Myocyte (in vitro differentiated cells): ENCODE data around the gene AP5Z1. TPM values are rescaled to one million over a fixed set of nuclear protein-coding genes. Genes with fewer than 3 reads are reported as not detected.
"Not testable (repeated sequence)": the region's sequence is repeated elsewhere in the genome, so short reads cannot be mapped to it uniquely, and the experiment has no call there.

Experiments used
- DNase-seq: peaks from one replicate; pipeline ENCODE4 v3.0.0-alpha.2; 2012; ENCODE audit warnings: low read depth
- total RNA-seq: library from RNA; depleted of rRNA; stranded (reverse); fragments of >200 nt; gene quantifications from 2 replicates; pipeline ENCODE4 v1.2.3, GENCODE V29; 2014

The AP5Z1 gene
- total RNA-seq, 1 donor from 2014 or later: 41.8 TPM

DNA sequence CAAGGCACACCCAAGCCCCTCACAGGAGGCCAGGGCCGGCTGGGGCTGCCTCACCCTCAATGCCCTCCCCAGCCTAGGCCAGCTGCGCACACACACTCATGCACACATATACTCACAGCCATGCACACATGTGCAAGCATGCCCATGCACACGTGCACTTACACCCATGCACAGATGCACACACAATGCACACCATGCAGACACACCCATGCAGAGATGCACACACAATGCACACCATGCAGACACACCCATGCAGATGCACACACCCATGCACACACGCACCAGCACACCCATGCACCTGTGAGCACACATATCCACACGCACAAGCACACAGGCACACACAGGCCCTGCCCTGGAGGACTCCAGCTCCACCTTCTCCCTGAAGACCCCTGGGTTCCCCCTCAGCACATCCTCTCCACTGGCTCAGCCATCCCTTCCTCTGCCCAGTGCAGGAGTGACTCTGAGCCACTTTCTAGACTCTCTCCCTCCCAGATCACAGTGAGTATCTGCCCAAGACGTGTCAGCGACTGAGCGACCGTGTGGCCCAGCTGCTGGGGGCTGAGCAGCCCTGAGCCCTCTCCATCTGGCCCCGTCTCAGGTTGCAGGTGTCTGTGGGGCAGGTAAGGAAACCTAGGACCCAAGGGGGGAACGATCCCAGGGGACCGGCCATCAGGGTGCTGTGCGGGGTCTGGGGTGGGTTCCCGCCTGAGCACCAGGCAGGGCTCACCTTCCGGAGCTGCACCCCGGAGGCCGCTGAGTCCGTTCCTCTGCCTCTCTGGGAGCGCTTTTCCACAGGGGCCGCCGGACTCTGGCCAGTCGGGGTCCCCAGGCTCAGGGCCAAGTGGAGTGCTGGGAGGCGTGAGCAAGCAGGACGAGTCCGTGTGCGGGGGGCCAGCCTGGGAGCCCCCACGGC, 25.8 kb downstream of the AP5Z1 start:
- no peak for DNase-seq

- DNase-seq: no peak
These were observed 26.4 kb downstream of the AP5Z1 start for GRCh38 chr7:4801839-4802231.

DNA sequence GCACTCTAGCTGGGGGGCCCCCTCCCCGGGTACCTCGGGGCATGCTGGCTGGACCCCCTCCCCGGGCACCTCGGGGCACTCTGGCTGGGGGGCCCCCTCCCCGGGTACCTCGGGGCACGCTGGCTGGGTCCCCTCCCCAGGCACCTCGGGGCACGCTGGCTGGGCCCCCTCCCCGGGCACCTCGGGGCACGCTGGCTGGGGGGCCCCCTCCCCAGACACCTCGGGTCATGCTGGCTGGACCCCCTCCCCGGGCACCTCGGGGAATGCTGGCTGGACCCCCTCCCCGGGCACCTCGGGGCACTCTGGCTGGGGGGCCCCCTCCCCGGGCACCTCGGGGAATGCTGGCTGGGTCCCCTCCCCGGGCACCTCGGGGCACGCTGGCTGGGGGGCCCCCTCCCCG, 27.2 kb downstream of the AP5Z1 start:
- DNase-seq: not testable (repeated sequence)

- peak; percentile 10 for DNase-seq
These were observed 28.2 kb downstream of the AP5Z1 start for GRCh38 chr7:4803397-4804241.

DNA sequence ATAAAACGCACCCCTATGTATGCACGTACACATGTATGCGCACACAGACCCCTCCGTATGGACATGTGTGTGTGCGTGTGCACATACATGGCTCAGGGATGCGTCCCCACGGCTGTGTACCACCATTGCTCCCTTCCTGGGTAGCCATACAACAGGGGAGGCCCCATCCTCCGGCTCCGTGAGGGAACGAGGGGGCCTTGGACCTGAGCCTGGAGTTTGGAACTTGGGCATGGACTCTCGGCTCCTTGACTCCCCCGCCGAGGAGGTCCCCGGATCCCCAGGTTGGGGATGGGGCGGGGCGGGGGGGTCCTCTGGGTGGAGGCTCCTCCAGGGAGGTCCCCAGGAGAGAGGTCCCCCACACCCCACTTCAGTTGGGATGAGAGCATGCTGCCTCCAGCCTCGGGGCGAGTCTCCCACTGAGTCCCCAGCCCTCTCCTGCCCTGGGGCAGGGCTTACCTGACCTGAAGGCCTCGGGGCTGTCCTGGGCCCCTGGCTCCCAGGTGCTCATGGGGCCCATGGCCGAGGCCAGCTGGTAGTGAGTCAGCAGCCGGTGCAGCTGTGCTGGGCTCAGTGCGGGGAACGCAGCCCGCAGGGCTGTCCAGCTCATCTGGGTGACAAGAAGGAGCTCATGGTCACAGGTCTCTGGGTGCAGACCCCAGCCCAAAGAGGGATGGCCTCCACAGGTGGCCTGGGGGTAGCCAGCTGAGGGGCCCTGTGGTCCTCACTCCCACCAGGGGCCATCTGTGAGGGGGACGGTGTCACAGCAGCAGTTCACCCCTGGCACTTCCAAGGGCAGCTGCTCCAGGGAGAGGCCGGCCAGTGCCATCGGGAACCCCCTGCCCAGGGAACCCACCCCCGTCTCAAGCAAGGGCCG, 29.9 kb downstream of the AP5Z1 start:
- peak; percentile 11 for DNase-seq

GRCh38 chr7:4805984-4806300, 30.5 kb downstream of the AP5Z1 start:
- DNase-seq: no peak

DNA sequence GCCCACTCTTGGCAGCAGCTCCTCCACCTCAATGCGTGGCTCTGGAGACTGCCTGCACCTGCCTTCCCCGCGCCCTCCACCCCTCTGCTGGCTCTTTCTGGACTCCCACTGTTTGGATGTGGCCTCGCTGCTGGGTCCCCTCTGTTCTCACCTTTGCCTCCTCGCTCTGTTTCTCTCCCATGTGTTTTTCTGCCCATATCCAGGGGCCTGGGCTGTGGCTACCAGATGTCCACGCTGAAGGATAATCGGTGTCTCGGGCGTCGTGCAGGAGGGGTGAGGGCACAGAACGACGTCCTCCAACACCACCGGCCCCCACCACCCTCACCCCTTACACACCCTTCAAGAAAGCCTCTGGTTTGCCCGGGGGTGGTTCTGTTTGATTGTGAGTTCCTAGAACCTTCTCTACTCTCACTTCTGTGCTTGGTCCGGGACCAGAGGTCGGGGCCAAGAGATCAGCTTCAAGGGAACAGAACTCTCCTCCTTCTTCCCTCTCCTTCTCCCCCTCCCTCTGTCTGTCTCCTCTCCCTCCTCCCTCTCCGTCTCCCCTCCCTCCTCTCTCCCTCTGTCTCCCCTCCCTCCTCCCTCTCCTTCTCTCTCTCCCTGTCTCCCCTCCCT, 31.7 kb downstream of the AP5Z1 start:
- no peak for DNase-seq

- no peak for DNase-seq
These were observed 32.2 kb downstream of the AP5Z1 start for GRCh38 chr7:4807598-4808016.

DNA sequence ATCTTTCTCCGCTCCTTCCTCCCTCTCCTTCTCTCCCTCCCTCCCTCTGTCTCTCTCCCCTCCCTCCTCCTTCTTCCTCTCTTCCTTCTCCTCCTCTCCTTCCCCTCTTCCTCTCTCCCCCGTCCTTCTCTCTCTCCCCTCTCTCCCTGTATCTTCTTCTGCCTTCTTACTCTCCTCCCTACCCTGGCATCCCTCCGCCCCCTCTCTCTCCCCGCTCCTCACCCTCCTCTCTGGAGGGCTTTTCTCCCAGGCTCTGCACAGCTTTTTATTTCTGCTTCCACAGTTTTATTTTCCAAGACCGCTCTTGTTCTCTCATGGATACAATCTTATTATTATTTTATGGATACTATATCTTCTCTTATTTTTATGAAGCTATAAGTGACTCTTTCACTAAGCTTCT, 32.6 kb downstream of the AP5Z1 start:
- DNase-seq: no peak

GRCh38 chr7:4808565-4808964, 33.1 kb downstream of the AP5Z1 start:
- no peak for DNase-seq

GRCh38 chr7:4809091-4809591, 33.7 kb downstream of the AP5Z1 start:
- no peak for DNase-seq

DNA sequence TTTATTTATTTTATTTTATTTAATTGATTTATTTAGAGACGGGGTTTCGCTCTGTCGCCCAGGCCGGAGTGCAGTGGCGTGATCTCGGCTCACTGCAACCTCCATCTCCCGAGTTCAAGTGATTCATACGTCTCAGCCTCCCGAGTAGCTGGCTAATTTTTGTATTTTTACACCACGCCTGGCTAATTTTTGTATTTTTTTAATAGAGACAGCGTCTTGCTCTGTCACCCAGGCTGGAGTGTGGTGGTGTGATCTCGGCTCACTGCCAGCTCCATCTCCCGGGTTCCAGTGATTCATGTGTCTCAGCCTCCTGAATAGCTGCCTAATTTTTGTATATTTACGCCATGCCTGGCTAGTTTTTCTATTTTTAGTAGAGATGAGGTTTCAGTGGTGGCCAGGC, 34.2 kb downstream of the AP5Z1 start:
- DNase-seq: no peak

- DNase-seq: no peak
These were observed 39.0 kb downstream of the AP5Z1 start for GRCh38 chr7:4814433-4814832.

- no peak for DNase-seq
These were observed 39.7 kb downstream of the AP5Z1 start for GRCh38 chr7:4815121-4815520.

DNA sequence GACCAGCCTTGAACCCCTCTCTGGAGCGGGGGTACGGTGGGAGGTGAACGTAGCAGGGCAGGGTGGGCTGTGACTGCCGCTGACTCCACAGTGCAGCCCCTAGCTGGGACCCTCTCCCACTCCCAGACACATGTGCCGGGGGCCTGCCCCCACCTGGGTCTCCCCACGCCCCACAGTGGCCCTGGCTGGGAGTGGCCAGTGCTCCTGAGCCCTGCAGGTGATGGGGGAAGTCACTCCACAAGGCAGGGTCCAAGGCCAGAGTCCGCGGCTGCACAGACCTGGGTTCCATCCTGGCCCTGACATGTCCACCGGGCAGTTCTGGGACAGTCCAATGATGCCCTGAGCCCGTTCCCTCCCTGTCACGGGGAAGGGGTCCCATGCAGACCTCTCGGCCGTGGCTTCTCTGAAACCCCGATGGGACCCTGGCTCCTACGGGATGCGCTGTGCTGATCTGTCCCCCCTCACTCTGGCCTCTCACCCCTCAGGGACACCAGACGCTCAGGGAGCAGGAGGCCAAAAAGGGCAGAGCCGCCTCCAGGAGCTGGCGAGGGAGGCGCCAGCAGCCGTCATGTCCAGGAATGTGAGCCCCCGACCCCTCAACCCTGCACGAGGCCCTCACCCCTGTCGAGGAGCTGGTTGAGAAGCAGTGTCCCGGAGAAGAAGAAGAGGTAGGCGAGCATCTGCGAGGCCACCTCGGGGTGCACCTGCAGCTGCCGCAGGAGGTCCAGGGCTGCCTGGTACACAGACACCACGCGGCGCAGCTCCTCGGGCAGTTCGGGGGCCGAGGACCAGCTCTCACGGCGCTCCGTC, 40.4 kb downstream of the AP5Z1 start:
- no peak for DNase-seq

DNA sequence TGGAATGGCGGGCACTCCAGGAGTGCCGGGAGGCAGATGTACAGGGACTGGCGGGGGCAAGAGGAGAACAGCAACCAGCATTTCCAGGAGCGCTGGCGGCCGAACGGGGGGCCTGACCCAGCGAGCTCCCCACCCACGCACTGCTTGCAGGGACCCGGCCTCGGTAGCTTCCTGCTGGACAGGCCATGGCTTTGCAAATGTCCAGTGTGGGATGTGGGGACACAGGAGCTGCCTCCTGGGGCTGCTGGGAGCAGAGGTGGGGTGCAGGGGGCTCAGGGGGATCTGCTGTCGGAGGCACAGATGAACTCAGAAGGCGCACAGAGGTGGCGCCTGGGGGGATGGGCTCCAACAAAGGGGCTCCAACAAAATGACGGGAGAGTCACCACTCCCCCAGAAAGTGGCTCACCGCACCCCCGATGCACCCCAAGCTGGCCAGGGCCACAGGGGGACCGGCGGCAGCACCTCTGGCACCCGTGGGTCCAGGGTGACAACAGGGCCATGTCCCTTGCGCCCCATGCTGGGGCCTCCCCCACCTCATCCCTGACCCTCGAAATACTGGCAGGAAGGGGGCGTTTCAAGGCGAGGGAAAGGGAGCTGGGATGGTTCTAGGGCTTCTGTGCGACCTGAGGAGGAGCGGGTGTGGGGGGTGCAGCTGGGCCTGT, 41.1 kb downstream of the AP5Z1 start:
- DNase-seq: no peak

- no peak for DNase-seq
These were observed 41.9 kb downstream of the AP5Z1 start for GRCh38 chr7:4817178-4817901.

- no peak for DNase-seq
These were observed 42.8 kb downstream of the AP5Z1 start for GRCh38 chr7:4818000-4818794.
